HG02759 (cell line): ENCODE data around the gene CGB2.
"Not testable (repeated sequence)": the region's sequence is repeated elsewhere in the genome, so short reads cannot be mapped to it uniquely, and the experiment has no call there.

Experiments
- ATAC-seq: cut with Tn5 transposase; IDR thresholded peaks from one replicate; pipeline ENCODE4 v1.9.1; 2021; ENCODE audit warnings: mild to moderate bottlenecking, moderate library complexity; ENCODE audit not compliant: unreplicated experiment

Gene CGB2

GRCh38 chr19:49031642-49032301 is at the start of gene CGB2:
Gene CGB2, plus strand, starts transcription at chr19:49031890. Its CDS starts 206 bp downstream, at chr19:49032096.
- ATAC-seq = not testable (repeated sequence)

GRCh38 chr19:48982280-48982679 is 49.4 kb upstream of the CGB2 start:
- ATAC-seq = no peak

- no peak for ATAC-seq
Observed at GRCh38 chr19:48985711-48986110, 46.0 kb upstream of the CGB2 start.

GRCh38 chr19:48986211-48986610 is 45.5 kb upstream of the CGB2 start:
- ATAC-seq = no peak

GRCh38 chr19:48987323-48987722 is 44.4 kb upstream of the CGB2 start:
- no peak for ATAC-seq

- no peak for ATAC-seq
Observed at GRCh38 chr19:48988286-48988685, 43.4 kb upstream of the CGB2 start.

GRCh38 chr19:48988860-48989259 is 42.8 kb upstream of the CGB2 start:
- ATAC-seq = no peak

GRCh38 chr19:48989701-48990291 is 41.9 kb upstream of the CGB2 start:
- no peak for ATAC-seq

GRCh38 chr19:48990400-48990799 is 41.3 kb upstream of the CGB2 start:
- ATAC-seq = no peak

- no peak for ATAC-seq
Observed at GRCh38 chr19:48991011-48991609, 40.6 kb upstream of the CGB2 start.

GRCh38 chr19:48991873-48992580 is 39.7 kb upstream of the CGB2 start:
- no peak for ATAC-seq

GRCh38 chr19:48992581-48993174 is 39.0 kb upstream of the CGB2 start:
- no peak for ATAC-seq

- ATAC-seq = peak; percentile 89
Observed at GRCh38 chr19:48993175-48994034, 38.3 kb upstream of the CGB2 start, which contains the start of the genes GYS1 and RUVBL2. Gene GYS1, minus strand, starts transcription at chr19:48993309. Its CDS starts 197 bp downstream, at chr19:48993112. Gene RUVBL2, plus strand, starts transcription at chr19:48993887. Its CDS starts 25 bp downstream, at chr19:48993912.

- ATAC-seq = no peak
Observed at GRCh38 chr19:48994035-48994386, 37.7 kb upstream of the CGB2 start.

- ATAC-seq = no peak
Observed at GRCh38 chr19:48997972-48998371, 33.7 kb upstream of the CGB2 start.

GRCh38 chr19:48999481-49000325 is 32.0 kb upstream of the CGB2 start:
- ATAC-seq = no peak

- ATAC-seq = no peak
Observed at GRCh38 chr19:49004133-49004532, 27.6 kb upstream of the CGB2 start.

GRCh38 chr19:49004964-49005614 is 26.6 kb upstream of the CGB2 start:
- ATAC-seq = no peak

GRCh38 chr19:49006905-49007304 is 24.8 kb upstream of the CGB2 start:
- ATAC-seq = no peak
